Measurements from ENCODE around the gene EXOC3L1.

DNA sequence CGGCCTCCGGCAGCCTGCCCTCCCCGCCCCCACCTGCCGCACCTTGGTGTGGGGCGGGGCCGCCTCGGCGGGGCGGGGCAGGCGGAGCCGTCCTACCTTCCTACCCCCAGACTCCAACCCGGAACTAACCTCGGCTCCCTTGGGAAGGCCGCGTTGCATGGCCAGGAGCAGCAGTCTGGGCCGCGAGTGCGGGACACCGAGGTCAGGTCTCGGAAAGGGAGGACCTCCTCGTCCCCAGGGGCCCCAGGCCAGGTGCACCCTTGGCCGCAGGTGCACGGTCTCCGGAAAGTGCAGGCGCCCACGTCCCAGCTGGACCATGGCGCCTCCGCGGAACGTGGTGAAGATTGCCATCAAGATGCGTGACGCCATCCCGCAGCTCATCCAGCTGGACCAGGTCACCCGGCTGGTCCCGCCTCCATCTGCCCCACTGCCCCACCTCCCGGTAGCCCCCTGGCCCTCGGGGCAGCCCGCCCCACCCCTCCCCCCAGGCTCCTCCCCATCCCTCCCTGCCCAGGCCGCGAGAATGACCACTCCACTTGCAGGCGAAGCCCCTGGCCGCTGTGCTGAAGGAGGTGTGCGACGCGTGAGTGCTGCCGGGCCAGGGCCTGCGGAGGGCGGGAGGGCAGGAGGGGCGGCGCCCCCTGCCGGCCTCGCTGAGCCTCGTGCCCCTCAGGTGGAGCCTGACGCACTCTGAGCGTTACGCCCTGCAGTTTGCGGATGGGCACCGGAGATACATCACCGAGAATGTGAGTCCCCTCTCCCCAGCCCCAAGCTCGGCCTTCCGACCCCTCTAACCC lies 9.3 kb upstream of the EXOC3L1 start, which contains the start of gene ELMO3:
- TF ChIP-seq POLR2A (IDR thresholded peaks at IDR 0.05; ENCODE audit: low read depth, low read length) (no peak), TAF1 (IDR thresholded peaks at IDR 0.05; ENCODE audit: low read depth, low read length) (no peak), PAX5 (IDR thresholded peaks at IDR 0.05; ENCODE audit: insufficient read depth, low read length, severe bottlenecking) (no peak)
